ENCODE measurements around the gene MAP1LC3B2. TPM values are rescaled to one million over a fixed set of nuclear protein-coding genes. Genes with fewer than 3 reads are reported as not detected.
"Not testable (repeated sequence)": the region's sequence is repeated elsewhere in the genome, so short reads cannot be mapped to it uniquely, and the experiment has no call there.

MAP1LC3B2 gene
- total RNA-seq, 1 donor from 2014 or later = 1.9 TPM

- intact Hi-C loops (cut with DNase I) = no loop called here
- no peak for DNase-seq (ENCODE audit: low spot score)
These were observed 6.3 kb upstream of the MAP1LC3B2 start for GRCh38 chr12:116552773-116553373.

GRCh38 chr12:116556356-116556952 is 2.7 kb upstream of the MAP1LC3B2 start:
- DNase-seq (ENCODE audit: low spot score) = no peak
- intact Hi-C loops (cut with DNase I) = no loop called here

GRCh38 chr12:116556964-116557698 is 2.0 kb upstream of the MAP1LC3B2 start:
- intact Hi-C loops (cut with DNase I) = no loop called here
- no peak for DNase-seq (ENCODE audit: low spot score)

GRCh38 chr12:116558280-116559161 is 660 bp upstream of the MAP1LC3B2 start:
- intact Hi-C loops (cut with DNase I) = no loop called here
- no peak for DNase-seq (ENCODE audit: low spot score)

GRCh38 chr12:116561181-116561821 is 2.1 kb downstream of the MAP1LC3B2 start:
- DNase-seq (ENCODE audit: low spot score) = no peak
- intact Hi-C loops (cut with DNase I) = no loop called here

- DNase-seq (ENCODE audit: low spot score) = no peak
- intact Hi-C loops (cut with DNase I) = no loop called here
These were observed 2.9 kb downstream of the MAP1LC3B2 start for GRCh38 chr12:116562090-116562489.

GRCh38 chr12:116563262-116563661 is 4.1 kb downstream of the MAP1LC3B2 start:
- no peak for DNase-seq (ENCODE audit: low spot score)
- intact Hi-C loops (cut with DNase I) = no loop called here

- DNase-seq (ENCODE audit: low spot score) = no peak
- intact Hi-C loops (cut with DNase I) = no loop called here
These were observed 4.9 kb downstream of the MAP1LC3B2 start for GRCh38 chr12:116564080-116564479.

- DNase-seq (ENCODE audit: low spot score); intact Hi-C loops (cut with DNase I): not testable (repeated sequence)
These were observed 6.0 kb downstream of the MAP1LC3B2 start for GRCh38 chr12:116565221-116565620.

GRCh38 chr12:116565963-116566362 is 6.8 kb downstream of the MAP1LC3B2 start:
- no peak for DNase-seq (ENCODE audit: low spot score)
- intact Hi-C loops (cut with DNase I) = no loop called here

- intact Hi-C loops (cut with DNase I) = no loop called here
- DNase-seq (ENCODE audit: low spot score) = no peak
These were observed 9.0 kb downstream of the MAP1LC3B2 start for GRCh38 chr12:116568203-116568602.

- intact Hi-C loops (cut with DNase I) = no loop called here
- DNase-seq (ENCODE audit: low spot score) = no peak
These were observed 11.9 kb downstream of the MAP1LC3B2 start for GRCh38 chr12:116571089-116571488.

GRCh38 chr12:116573776-116574175 is 14.6 kb downstream of the MAP1LC3B2 start:
- intact Hi-C loops (cut with DNase I) = no loop called here
- DNase-seq (ENCODE audit: low spot score) = no peak

- intact Hi-C loops (cut with DNase I); DNase-seq (ENCODE audit: low spot score): not testable (repeated sequence)
These were observed 16.6 kb downstream of the MAP1LC3B2 start for GRCh38 chr12:116575754-116576153.

GRCh38 chr12:116577154-116577561 is 18.0 kb downstream of the MAP1LC3B2 start:
- no peak for DNase-seq (ENCODE audit: low spot score)
- intact Hi-C loops (cut with DNase I) = no loop called here

GRCh38 chr12:116578051-116578450 is 18.9 kb downstream of the MAP1LC3B2 start:
- DNase-seq (ENCODE audit: low spot score) = no peak
- intact Hi-C loops (cut with DNase I) = no loop called here

GRCh38 chr12:116582610-116583009 is 23.4 kb downstream of the MAP1LC3B2 start:
- intact Hi-C loops (cut with DNase I) = no loop called here
- no peak for DNase-seq (ENCODE audit: low spot score)

- no peak for DNase-seq (ENCODE audit: low spot score)
- intact Hi-C loops (cut with DNase I) = no loop called here
These were observed 24.0 kb downstream of the MAP1LC3B2 start for GRCh38 chr12:116583129-116583694.

- no peak for DNase-seq (ENCODE audit: low spot score)
- intact Hi-C loops (cut with DNase I) = no loop called here
These were observed 28.1 kb downstream of the MAP1LC3B2 start for GRCh38 chr12:116587270-116587669.
